ENCODE measurements around the gene STX1A.

GRCh38 chr7:73669858-73670385 lies 49.5 kb downstream of the STX1A start:
- TF ChIP-seq CTCF (IDR thresholded peaks at IDR 0.05) (no peak), POLR2A (IDR thresholded peaks at IDR 0.05) (no peak)
